K562 (cell line): ENCODE data around the gene NEURL1B. TPM values are rescaled to one million over a fixed set of nuclear protein-coding genes. Genes with fewer than 3 reads are reported as not detected.

ENCODE experiments used
- ATAC-seq: fragments of 200-7000 bp; cut with Tn5 transposase; 3 replicates; pipeline ENCODE4 v1.9.1; 2020; ENCODE audit warnings: moderate library complexity
- BruUV-seq: library from RNA; stranded (reverse); fragments of 400-500 nt; replicated peaks from 2 replicates; lab custom pipeline; 2021; lab: Mats Ljungman, UMichigan
- CTCF ChIA-PET: fragments of 300-600 bp; formaldehyde crosslinking; extraction: SDS; loops from one replicate; lab custom pipeline; 2021; ENCODE audit warnings: low intra/inter-chr PET ratio; lab: Yijun Ruan, JAX
- POLR2A ChIA-PET: fragments of 300-600, 350-650 bp; sonication (Branson Sonifier 250); formaldehyde crosslinking; extraction: SDS; loops from one replicate; lab custom pipeline; 2021; ENCODE audit warnings: antibody characterized with exemption, inconsistent platforms; lab: Yijun Ruan, JAX
- DNase-seq, 4 experiments: peaks; one replicate each; pipeline versions ENCODE4 v3.0.0 to v3.0.0-alpha.2; 2011 to 2018; ENCODE audit warnings: low spot score in 3 of 4, mixed read lengths in 3 of 4; ENCODE audit errors: extremely low read depth in 1 of 4
- FAIRE-seq: peaks from 2 replicates; lab custom pipeline; 2011; peaks lifted over from hg19 to GRCh38; lab: Jason Lieb, UNC
- H2AFZ ChIP-seq: 2 replicates; pipeline ENCODE4 v1.6.0; 2011; ENCODE audit warnings: low read depth, low read length, control low read depth, inconsistent platforms
- H3K27ac ChIP-seq: fragments of 200-600 bp; 3 replicates; pipeline ENCODE4 v1.8.0; 2011; ENCODE audit warnings: low read depth, mild to moderate bottlenecking, control low read depth, inconsistent platforms, low read length, moderate library complexity, mixed read lengths; ENCODE audit errors: extremely low read depth
- H3K27me3 ChIP-seq, 2 experiments: fragments of 300-600 bp in 1 of 2; 2 replicates in 1 of 2; 3 replicates in 1 of 2; pipeline versions ENCODE4 v1.6.0 to v1.8.0; 2011; ENCODE audit warnings: inconsistent platforms in 2 of 2, low read length in 2 of 2, mild to moderate bottlenecking in 1 of 2, mixed read lengths in 1 of 2, moderate library complexity in 1 of 2; ENCODE audit not compliant: control insufficient read depth in 2 of 2, insufficient read depth in 2 of 2
- H3K36me3 ChIP-seq: fragments of 300-600 bp; 3 replicates; pipeline ENCODE4 v1.8.0; 2011; ENCODE audit warnings: mild to moderate bottlenecking, low read length, inconsistent platforms; ENCODE audit not compliant: control insufficient read depth, insufficient read depth
- H3K4me1 ChIP-seq, 2 experiments: fragments of 200-600 bp in 1 of 2; replicated peaks in 1 of 2; 2 replicates in 1 of 2; 3 replicates in 1 of 2; pipeline versions ENCODE4 v1.5.1 to v1.8.0; 2011; ENCODE audit warnings: inconsistent platforms in 2 of 2, low read length in 2 of 2, mild to moderate bottlenecking in 1 of 2, mixed read lengths in 1 of 2, moderate library complexity in 1 of 2; ENCODE audit not compliant: control insufficient read depth in 2 of 2, insufficient read depth in 2 of 2
- H3K4me2 ChIP-seq: 2 replicates; pipeline ENCODE4 v1.6.1; 2011; ENCODE audit warnings: low read length, control low read depth, inconsistent platforms, mixed read lengths; ENCODE audit not compliant: insufficient read depth
- H3K4me3 ChIP-seq: fragments of 200-600 bp; sonication (generic), shearing (Covaris generic); 2 replicates; pipeline ENCODE4 v1.5.1; 2016; ENCODE audit warnings: control low read depth, inconsistent platforms
- H3K79me2 ChIP-seq: fragments of 200-600 bp; 3 replicates; pipeline ENCODE4 v1.8.0; 2011; ENCODE audit warnings: low read length, inconsistent platforms; ENCODE audit not compliant: control insufficient read depth, insufficient read depth
- H3K9ac ChIP-seq, 2 experiments: 2 replicates each; pipeline versions ENCODE4 v1.6.0 to v1.6.1; 2011; ENCODE audit warnings: low read depth in 2 of 2, low read length in 2 of 2, control low read depth in 1 of 2, inconsistent platforms in 1 of 2, mild to moderate bottlenecking in 1 of 2, mixed read lengths in 1 of 2; ENCODE audit not compliant: insufficient read depth in 1 of 2
- H3K9me1 ChIP-seq: one replicate; pipeline ENCODE4 v1.6.0; 2011; ENCODE audit warnings: inconsistent platforms, mild to moderate bottlenecking, low read length, moderate library complexity; ENCODE audit not compliant: control insufficient read depth, insufficient read depth
- H3K9me3 ChIP-seq: replicated peaks from 2 replicates; pipeline ENCODE4 v1.5.1; 2011; ENCODE audit warnings: low read depth, low read length, inconsistent platforms; ENCODE audit not compliant: control insufficient read depth, insufficient read depth
- H4K20me1 ChIP-seq: replicated peaks from 2 replicates; pipeline ENCODE4 v1.6.1; 2011; ENCODE audit warnings: low read length, inconsistent platforms, mixed read lengths; ENCODE audit not compliant: control insufficient read depth, insufficient read depth
- MTA3 ChIP-seq: fragments of 450-650 bp; formaldehyde crosslinking; IDR thresholded peaks from 2 replicates; pipeline ENCODE4 v1.6.1; 2017; ENCODE audit warnings: mild to moderate bottlenecking, borderline replicate concordance
- MTF1 ChIP-seq: fragments of 250-450 bp; sonication (Bioruptor Pico); IDR thresholded peaks from 2 replicates; pipeline ENCODE4 v1.9.0; 2021; ENCODE audit warnings: moderate library complexity, mild to moderate bottlenecking, inconsistent platforms, borderline replicate concordance
- NR1H2 ChIP-seq: sonication (generic); formaldehyde crosslinking; IDR thresholded peaks from 2 replicates; pipeline ENCODE4 v1.4.0; 2020; ENCODE audit warnings: mild to moderate bottlenecking, missing genetic modification reagents
- RBM15 ChIP-seq: fragments of 200-400 bp; formaldehyde crosslinking; IDR thresholded peaks from 2 replicates; pipeline ENCODE4 v1.6.1; 2018; ENCODE audit warnings: mild to moderate bottlenecking, low read length, moderate library complexity; ENCODE audit not compliant: insufficient read depth
- ZNF507 ChIP-seq: conservative IDR thresholded peaks from 2 replicates; pipeline ENCODE4 v1.6.1; 2017; ENCODE audit warnings: missing genetic modification characterization, missing compliant biosample characterization
- ZNF707 ChIP-seq: fragments of 250-450 bp; sonication (Bioruptor Pico); conservative IDR thresholded peaks from 2 replicates; pipeline ENCODE4 v1.8.0; 2022; ENCODE audit warnings: inconsistent platforms, mild to moderate bottlenecking, moderate library complexity
- WGBS: fragments of 100-300 bp; shearing (Covaris generic); methylation state at CpG from one replicate; pipeline ENCODE4 v1.1.6; 2016; ENCODE audit warnings: low coverage, mixed read lengths; ENCODE audit not compliant: insufficient coverage; ENCODE audit errors: missing lambda C conversion rate; 5-methylcytosine and 5-hydroxymethylcytosine counted together
- in situ Hi-C: fragments of 300-500 bp; cut with MboI; formaldehyde crosslinking; loops from 4 replicates; pipeline ENCODE4 v1.15.0; 2018; ENCODE audit warnings: inconsistent platforms, mixed read lengths
- intact Hi-C: fragments of 100-400 bp; cut with micrococcal nuclease; formaldehyde crosslinking; loops from 2 replicates; pipeline ENCODE4 v1.14.2; 2022
- polyA plus RNA-seq, 8 experiments: library from polyadenylated mRNA; depleted of rRNA in 4 of 8; stranded (reverse) in 5 of 8; unstranded in 3 of 8; fragments of >200 nt; fragmentation: Nextera tagmentation in 2 of 8; fragmentation: Illumina TruSeq in 1 of 8; extraction: Ambion mirVana in 2 of 8; extraction: Trizol in 1 of 8; gene quantifications; 2 replicates each; pipeline versions ENCODE4 v1.2.1 to v1.2.3, GENCODE V29; 2011 to 2014; ENCODE audit warnings: inconsistent platforms in 1 of 8, missing spikeins in 1 of 8
- total RNA-seq, 7 experiments: library from RNA; depleted of rRNA in 6 of 7; stranded (reverse); fragments of >200 nt in 6 of 7; fragmentation: Illumina TruSeq in 2 of 7; extraction: Trizol in 2 of 7; gene quantifications; 2 replicates each; pipeline versions ENCODE4 v1.2.1 to v1.2.3, GENCODE V29; 2011 to 2021; ENCODE audit warnings: low replicate concordance in 1 of 7
- TF ChIP-seq, protein P1 (sequence below): IDR thresholded peaks from 2 replicates; pipeline ENCODE4 v1.6.1; 2014; ENCODE audit warnings: antibody characterized with exemption
- TF ChIP-seq, protein P2 (sequence below): IDR thresholded peaks from 3 replicates; pipeline ENCODE4 v1.6.1; 2011; ENCODE audit warnings: borderline replicate concordance, mild to moderate bottlenecking; ENCODE audit not compliant: insufficient read length, insufficient read depth
- TF ChIP-seq, protein P3 (sequence below): IDR thresholded peaks from 3 replicates; pipeline ENCODE4 v1.6.1; 2011; ENCODE audit warnings: borderline replicate concordance, mild to moderate bottlenecking, moderate library complexity; ENCODE audit not compliant: insufficient read length; ENCODE audit errors: extremely low read depth

Gene NEURL1B
- total and polyA plus RNA-seq, 9 of the 15 experiments (the other 6 are each of a cell fraction or from before 2014, with no cell fraction given): 0.04 TPM; not detected in 8

DNA sequence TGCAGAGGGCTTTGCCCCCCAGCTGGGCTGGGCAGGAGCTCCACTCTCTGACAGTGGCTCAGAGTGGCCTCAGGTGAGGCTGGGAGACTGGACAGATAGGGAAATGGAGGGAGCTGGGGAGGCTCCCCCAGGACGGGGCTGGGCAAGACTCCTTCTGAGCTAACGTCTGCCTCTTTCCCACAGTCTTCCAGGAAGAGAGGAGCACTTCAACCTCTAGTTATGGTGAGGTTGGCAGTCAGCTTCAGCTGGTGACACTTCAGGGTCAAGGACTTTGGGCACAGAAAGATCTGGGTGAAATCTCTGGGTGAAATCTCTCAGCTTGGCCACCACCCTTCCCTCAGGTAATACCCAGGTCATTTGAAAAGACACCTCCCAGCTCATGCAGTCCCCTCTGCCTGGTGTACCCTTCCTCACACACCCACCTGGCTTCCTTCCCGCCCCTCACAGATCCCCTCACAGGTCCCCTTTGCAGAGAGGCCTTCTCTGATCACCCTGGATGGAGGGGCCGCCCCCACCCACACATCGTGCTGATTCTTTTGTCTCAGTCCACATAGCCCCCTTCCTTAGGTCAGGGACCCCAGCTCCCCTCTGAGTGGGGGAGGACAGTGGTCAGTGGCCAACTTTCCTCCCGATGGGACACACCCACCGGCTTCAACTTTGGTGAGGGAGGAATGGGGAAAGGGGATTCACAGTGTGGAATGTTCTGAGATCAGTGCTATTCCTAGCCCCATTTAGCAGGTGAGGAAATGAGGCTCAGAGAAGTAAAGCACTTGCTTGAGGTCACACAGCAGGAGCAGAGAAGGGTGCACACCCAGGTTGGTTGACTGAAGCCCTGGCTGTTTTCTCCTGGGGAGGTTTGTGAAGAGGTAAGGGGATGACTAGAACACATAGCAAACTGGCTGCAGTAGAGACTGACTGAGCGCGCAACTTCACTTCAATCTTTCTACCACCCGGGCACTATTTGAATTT lies 15.8 kb upstream of the NEURL1B start (continued):
- TF ChIP-seq, protein P1, sequence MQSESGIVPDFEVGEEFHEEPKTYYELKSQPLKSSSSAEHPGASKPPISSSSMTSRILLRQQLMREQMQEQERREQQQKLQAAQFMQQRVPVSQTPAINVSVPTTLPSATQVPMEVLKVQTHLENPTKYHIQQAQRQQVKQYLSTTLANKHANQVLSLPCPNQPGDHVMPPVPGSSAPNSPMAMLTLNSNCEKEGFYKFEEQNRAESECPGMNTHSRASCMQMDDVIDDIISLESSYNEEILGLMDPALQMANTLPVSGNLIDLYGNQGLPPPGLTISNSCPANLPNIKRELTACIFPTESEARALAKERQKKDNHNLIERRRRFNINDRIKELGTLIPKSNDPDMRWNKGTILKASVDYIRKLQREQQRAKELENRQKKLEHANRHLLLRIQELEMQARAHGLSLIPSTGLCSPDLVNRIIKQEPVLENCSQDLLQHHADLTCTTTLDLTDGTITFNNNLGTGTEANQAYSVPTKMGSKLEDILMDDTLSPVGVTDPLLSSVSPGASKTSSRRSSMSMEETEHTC: no peak
- no peak for TF ChIP-seq MTF1 (CRISPR knock-in tag)
- no peak for TF ChIP-seq ZNF507 (tag)

DNA sequence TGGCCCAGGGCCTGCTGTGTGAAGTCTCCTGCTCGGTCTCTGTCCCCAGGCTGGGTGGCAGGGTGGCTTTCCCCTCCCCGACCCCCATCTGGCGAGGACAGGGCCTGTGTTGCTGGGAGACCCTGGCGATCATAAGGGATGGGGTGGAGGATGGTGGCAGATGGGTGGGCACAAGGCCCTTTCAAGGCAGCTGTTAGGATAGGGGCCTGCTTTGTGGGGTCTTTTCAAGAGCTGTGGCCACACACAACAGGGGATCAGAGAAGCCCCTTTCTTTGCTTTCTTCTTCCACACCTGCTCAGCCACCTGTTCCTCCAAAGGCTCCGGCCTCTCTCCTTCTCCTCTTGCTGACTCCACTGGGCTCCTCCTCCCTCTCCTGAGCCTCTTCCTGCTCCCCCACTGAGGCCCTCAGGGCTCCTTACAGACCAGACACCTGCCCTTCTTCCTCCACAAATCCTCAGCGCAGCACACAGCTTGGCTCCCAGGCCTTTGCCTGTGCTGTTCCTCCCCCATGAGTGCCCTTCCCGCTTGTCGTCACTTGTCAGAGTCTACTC lies 15.0 kb upstream of the NEURL1B start:
- Histone ChIP-seq H3K27ac (no peak overlapping the region), H3K4me1 (no peaks in the 10 kb centered on the region), H3K27me3 (peaks cover 25 to 62% of the 10 kb centered on the region in 2 experiments), H4K20me1 (peaks cover 21% of the 10 kb centered on the region; the same call in 1 of the 2 replicates), H3K4me3 (no peak overlapping the region), H3K4me2 (no peak overlapping the region), H3K36me3 (no peaks in the 10 kb centered on the region), H3K9ac (no peak overlapping the region), H3K79me2 (no peaks in the 10 kb centered on the region), H3K9me1 (no peaks in the 10 kb centered on the region), H3K9me3 (no peaks in the 10 kb centered on the region), H2AFZ (no peak overlapping the region)
- intact Hi-C loops: no loop called here
- 0% methylated on average over 8 of the region's 8 CpGs for WGBS
- in situ Hi-C loops: no loop called here
- DNase-seq (no peak), FAIRE-seq (no peak), ATAC-seq (no peak)
- POLR2A ChIA-PET: interaction anchor here (0.6 kb wide), 1 partner anchor 211 kb away, joined by 3 read pairs; no protein-coding TSS in a partner anchor
- no TSS peak for BruUV-seq
- CTCF ChIA-PET: no interaction called here
- TF ChIP-seq, protein P2, sequence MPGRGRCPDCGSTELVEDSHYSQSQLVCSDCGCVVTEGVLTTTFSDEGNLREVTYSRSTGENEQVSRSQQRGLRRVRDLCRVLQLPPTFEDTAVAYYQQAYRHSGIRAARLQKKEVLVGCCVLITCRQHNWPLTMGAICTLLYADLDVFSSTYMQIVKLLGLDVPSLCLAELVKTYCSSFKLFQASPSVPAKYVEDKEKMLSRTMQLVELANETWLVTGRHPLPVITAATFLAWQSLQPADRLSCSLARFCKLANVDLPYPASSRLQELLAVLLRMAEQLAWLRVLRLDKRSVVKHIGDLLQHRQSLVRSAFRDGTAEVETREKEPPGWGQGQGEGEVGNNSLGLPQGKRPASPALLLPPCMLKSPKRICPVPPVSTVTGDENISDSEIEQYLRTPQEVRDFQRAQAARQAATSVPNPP: no peak
- TF ChIP-seq NR1H2 (CRISPR knock-in tag) (no peak), MTA3 (no peak), ZNF707 (CRISPR knock-in tag) (no peak), RBM15 (no peak)
- TF ChIP-seq, protein P3, sequence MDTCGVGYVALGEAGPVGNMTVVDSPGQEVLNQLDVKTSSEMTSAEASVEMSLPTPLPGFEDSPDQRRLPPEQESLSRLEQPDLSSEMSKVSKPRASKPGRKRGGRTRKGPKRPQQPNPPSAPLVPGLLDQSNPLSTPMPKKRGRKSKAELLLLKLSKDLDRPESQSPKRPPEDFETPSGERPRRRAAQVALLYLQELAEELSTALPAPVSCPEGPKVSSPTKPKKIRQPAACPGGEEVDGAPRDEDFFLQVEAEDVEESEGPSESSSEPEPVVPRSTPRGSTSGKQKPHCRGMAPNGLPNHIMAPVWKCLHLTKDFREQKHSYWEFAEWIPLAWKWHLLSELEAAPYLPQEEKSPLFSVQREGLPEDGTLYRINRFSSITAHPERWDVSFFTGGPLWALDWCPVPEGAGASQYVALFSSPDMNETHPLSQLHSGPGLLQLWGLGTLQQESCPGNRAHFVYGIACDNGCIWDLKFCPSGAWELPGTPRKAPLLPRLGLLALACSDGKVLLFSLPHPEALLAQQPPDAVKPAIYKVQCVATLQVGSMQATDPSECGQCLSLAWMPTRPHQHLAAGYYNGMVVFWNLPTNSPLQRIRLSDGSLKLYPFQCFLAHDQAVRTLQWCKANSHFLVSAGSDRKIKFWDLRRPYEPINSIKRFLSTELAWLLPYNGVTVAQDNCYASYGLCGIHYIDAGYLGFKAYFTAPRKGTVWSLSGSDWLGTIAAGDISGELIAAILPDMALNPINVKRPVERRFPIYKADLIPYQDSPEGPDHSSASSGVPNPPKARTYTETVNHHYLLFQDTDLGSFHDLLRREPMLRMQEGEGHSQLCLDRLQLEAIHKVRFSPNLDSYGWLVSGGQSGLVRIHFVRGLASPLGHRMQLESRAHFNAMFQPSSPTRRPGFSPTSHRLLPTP: no peak
